Measurements from ENCODE around the gene KIZ.

The KIZ gene

GRCh38 chr20:21096321-21097043, 29.4 kb upstream of the KIZ start:
- Histone ChIP-seq H3K4me3 (ENCODE audit: insufficient read depth, low read depth, low read length, poor library complexity, severe bottlenecking) (no peak overlapping the region), H3K27me3 (replicated peaks; ENCODE audit: control insufficient read depth, insufficient read depth, low read length, poor library complexity, severe bottlenecking) (peaks cover 45% of the 10 kb centered on the region), H3K9me3 (ENCODE audit: control insufficient read depth, low read length) (no peaks in the 10 kb centered on the region), H3K36me3 (ENCODE audit: control insufficient read depth, insufficient read depth, low read length) (no peaks in the 10 kb centered on the region), H3K27ac (ENCODE audit: insufficient read depth, low read length, poor library complexity, severe bottlenecking) (no peak overlapping the region), H3K4me1 (ENCODE audit: control insufficient read depth, insufficient read depth, low read length, poor library complexity, severe bottlenecking) (peaks cover 12% of the 10 kb centered on the region)
- DNase-seq, result no peak

- H3K9me3 ChIP-seq (ENCODE audit: control insufficient read depth, low read length), result no peaks in the 10 kb centered on the region
- no peaks in the 10 kb centered on the region for H3K36me3 ChIP-seq (ENCODE audit: control insufficient read depth, insufficient read depth, low read length)
- no peak overlapping the region for H3K27ac ChIP-seq (ENCODE audit: insufficient read depth, low read length, poor library complexity, severe bottlenecking)
- H3K27me3 ChIP-seq (replicated peaks; ENCODE audit: control insufficient read depth, insufficient read depth, low read length, poor library complexity, severe bottlenecking), result peaks cover 74% of the 10 kb centered on the region
- peak; percentile 13 to 34 (median 28) for DNase-seq
- H3K4me3 ChIP-seq (ENCODE audit: insufficient read depth, low read depth, low read length, poor library complexity, severe bottlenecking), result peak overlapping the region; percentile 56
- H3K4me1 ChIP-seq (ENCODE audit: control insufficient read depth, insufficient read depth, low read length, poor library complexity, severe bottlenecking), result peaks cover 36% of the 10 kb centered on the region
These were observed 25.9 kb upstream of the KIZ start for GRCh38 chr20:21099751-21100577.

DNA sequence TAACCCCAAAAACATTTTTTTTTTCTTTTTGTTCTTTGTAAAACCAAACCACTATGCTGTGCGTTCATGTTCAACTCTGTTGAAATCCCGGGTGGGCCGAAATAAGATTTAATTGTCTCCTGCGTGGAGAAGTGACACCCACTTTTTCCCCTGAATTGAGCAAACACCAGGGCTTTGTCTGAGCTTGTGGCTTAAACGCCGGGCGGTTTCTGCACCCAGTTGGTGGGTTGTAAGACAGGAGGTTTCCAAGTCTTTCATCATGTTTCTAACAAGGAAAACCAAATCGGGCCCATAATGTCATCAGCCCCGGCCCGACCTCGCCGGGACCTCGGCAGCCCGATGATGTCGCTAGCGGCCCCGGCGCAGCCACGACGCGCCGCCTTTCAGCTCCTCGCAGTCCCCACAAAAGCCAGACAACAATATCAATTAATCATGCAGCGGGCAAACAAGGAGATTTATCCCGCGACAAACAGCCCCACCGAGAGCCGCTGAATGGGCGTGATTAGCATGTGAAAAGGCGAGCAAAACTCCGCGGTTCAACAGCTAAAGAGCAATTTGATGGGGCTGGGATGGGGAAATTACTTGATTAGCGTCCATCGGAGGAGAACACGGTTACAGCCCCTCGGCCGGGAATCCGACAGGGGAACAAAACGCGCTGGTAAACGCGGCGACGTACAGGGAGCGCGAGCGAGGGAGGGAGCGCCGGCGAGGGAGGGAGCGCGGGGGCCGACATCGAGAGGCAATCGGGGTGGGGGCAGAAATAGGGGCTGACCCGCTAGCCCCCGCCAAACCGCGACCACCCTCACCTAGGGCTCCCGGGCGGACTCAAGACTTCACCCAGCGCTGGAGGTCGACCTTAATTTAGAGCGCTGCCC, 25.1 kb upstream of the KIZ start:
- no peaks in the 10 kb centered on the region for H3K9me3 ChIP-seq (ENCODE audit: control insufficient read depth, low read length)
- peak overlapping the region; percentile 56 for H3K4me3 ChIP-seq (ENCODE audit: insufficient read depth, low read depth, low read length, poor library complexity, severe bottlenecking)
- H3K27me3 ChIP-seq (replicated peaks; ENCODE audit: control insufficient read depth, insufficient read depth, low read length, poor library complexity, severe bottlenecking), result peaks cover 83% of the 10 kb centered on the region
- no peaks in the 10 kb centered on the region for H3K36me3 ChIP-seq (ENCODE audit: control insufficient read depth, insufficient read depth, low read length)
- no peak for DNase-seq
- peaks cover 38% of the 10 kb centered on the region for H3K4me1 ChIP-seq (ENCODE audit: control insufficient read depth, insufficient read depth, low read length, poor library complexity, severe bottlenecking)
- H3K27ac ChIP-seq (ENCODE audit: insufficient read depth, low read length, poor library complexity, severe bottlenecking), result no peak overlapping the region

- Histone ChIP-seq H3K4me1 (ENCODE audit: control insufficient read depth, insufficient read depth, low read length, poor library complexity, severe bottlenecking) (peaks cover 38% of the 10 kb centered on the region), H3K9me3 (ENCODE audit: control insufficient read depth, low read length) (no peaks in the 10 kb centered on the region), H3K36me3 (ENCODE audit: control insufficient read depth, insufficient read depth, low read length) (no peaks in the 10 kb centered on the region), H3K4me3 (ENCODE audit: insufficient read depth, low read depth, low read length, poor library complexity, severe bottlenecking) (peak overlapping the region; percentile 56), H3K27ac (ENCODE audit: insufficient read depth, low read length, poor library complexity, severe bottlenecking) (no peak overlapping the region), H3K27me3 (replicated peaks; ENCODE audit: control insufficient read depth, insufficient read depth, low read length, poor library complexity, severe bottlenecking) (peaks cover 90% of the 10 kb centered on the region)
- DNase-seq, result no peak
These were observed 24.4 kb upstream of the KIZ start for GRCh38 chr20:21101453-21101931.

DNA sequence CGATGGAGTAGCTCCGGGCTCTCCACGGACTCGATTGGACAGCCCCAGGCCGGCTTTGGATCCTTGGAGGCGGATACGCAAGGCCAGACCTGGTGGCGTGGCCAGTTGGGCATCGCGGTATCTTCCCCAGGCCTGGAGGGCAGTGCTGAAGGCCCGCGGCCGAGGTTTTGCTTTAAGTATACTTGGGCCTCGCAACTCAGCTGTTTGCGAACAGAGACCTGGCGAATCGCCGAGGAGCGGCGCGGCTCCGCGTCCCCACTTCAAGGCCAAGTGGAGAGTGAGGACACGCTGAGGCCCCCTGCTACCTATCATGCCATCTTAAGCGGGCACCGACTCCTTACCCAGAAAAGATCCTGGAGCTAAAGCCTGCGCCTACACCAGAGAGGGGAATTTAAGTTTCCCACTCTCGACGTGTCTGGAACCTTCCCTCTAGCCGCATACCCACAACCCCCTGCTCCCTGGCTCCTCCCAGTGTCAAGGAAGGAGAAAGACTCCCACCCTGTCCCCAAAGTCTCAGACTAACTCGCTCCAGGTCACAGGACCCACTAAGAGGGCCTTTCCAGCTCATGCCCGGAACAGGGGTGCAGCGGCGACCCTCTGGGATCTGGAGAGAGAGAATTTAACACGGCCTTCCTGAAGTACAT, 23.8 kb upstream of the KIZ start:
- H3K36me3 ChIP-seq (ENCODE audit: control insufficient read depth, insufficient read depth, low read length), result no peaks in the 10 kb centered on the region
- no peaks in the 10 kb centered on the region for H3K9me3 ChIP-seq (ENCODE audit: control insufficient read depth, low read length)
- H3K27me3 ChIP-seq (replicated peaks; ENCODE audit: control insufficient read depth, insufficient read depth, low read length, poor library complexity, severe bottlenecking), result peaks cover 92% of the 10 kb centered on the region
- no peak for DNase-seq
- peaks cover 38% of the 10 kb centered on the region for H3K4me1 ChIP-seq (ENCODE audit: control insufficient read depth, insufficient read depth, low read length, poor library complexity, severe bottlenecking)
- H3K4me3 ChIP-seq (ENCODE audit: insufficient read depth, low read depth, low read length, poor library complexity, severe bottlenecking), result peak overlapping the region; percentile 49
- no peak overlapping the region for H3K27ac ChIP-seq (ENCODE audit: insufficient read depth, low read length, poor library complexity, severe bottlenecking)

DNA sequence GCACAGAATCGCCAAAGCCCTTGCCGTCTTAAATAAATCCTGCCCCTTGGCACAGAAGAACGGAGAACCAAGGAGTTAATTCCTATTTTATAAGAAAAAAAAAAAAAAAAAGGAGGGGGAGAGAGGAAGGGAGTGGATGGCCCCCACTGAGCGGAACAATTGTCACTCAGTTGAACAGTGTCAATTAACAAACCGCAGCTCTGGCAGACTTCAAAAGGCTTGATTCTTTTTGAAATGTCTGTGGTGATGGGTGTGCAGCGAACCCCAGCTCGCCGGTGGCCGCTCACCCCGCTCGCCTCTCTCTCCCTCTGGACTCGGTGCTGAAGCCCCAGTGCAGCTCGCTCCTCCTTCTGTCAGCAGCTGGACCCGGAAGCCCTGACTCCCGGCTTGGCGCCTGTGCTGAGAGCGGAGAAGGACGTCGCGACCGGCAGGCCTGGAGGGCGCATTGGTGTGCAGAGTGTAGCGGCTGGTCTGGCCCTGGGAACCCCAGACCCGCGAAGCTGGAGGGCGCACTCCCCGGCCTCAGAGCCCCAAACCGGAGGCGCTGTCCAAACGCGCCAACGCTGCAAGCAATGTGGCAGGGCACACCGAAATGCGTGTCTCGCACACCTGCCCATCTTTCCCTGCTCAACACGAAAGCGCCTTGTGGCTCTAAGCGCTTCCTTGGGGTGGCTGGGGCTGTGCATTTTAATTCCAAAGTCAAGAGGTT, 23.1 kb upstream of the KIZ start:
- peaks cover 38% of the 10 kb centered on the region for H3K4me1 ChIP-seq (ENCODE audit: control insufficient read depth, insufficient read depth, low read length, poor library complexity, severe bottlenecking)
- peak in 1 of 3 donors; percentile 16 for DNase-seq

DNA sequence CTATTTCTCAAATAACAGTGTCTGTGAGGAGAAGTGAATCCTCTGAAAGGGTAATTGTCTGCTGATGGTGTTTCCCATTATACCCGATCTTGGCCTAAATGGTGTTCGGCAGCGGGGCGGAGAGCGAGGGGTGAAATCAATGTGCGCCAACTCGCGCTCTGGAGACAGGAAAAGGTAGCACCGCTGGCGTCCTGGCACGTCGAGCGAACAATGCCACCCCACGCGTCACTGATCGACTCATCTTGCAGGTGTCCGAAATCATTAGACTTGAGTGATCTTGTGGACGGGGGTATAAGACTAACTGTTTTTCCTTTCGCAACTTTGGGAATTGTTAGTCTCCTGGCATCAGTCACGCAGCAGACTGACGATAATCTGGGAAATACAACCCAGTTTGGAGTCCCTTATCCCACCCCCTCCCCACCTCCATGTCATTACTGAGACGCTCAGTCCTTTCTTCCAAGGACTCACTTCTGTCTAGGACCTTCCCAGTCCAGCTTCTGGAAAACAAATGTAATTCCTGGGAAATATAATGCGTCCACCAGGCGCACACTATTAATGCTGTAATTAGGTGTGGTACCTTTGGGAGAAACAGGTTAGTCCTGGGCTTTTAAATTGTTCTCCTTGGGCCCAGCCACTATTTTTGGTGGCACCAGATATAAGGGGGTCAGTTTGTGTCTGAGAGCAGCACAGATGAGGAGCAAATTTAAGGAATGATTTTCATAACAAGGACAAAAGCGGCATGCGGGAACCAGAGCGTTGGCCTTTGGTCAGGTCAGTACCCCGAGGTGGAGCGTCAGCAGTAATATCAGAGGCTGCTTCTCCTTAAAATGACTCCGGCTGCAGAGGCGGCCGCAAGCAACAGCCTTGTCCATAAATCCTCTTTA, 22.1 kb upstream of the KIZ start:
- Histone ChIP-seq H3K27me3 (replicated peaks; ENCODE audit: control insufficient read depth, insufficient read depth, low read length, poor library complexity, severe bottlenecking) (peaks cover 83% of the 10 kb centered on the region), H3K36me3 (ENCODE audit: control insufficient read depth, insufficient read depth, low read length) (no peaks in the 10 kb centered on the region), H3K9me3 (ENCODE audit: control insufficient read depth, low read length) (no peaks in the 10 kb centered on the region), H3K4me1 (ENCODE audit: control insufficient read depth, insufficient read depth, low read length, poor library complexity, severe bottlenecking) (peaks cover 38% of the 10 kb centered on the region), H3K4me3 (ENCODE audit: insufficient read depth, low read depth, low read length, poor library complexity, severe bottlenecking) (no peak overlapping the region), H3K27ac (ENCODE audit: insufficient read depth, low read length, poor library complexity, severe bottlenecking) (no peak overlapping the region)
- no peak for DNase-seq

More for the DNA sequence above, 23.1 kb upstream of the KIZ start:
- Histone ChIP-seq H3K36me3 (ENCODE audit: control insufficient read depth, insufficient read depth, low read length) (no peaks in the 10 kb centered on the region), H3K27ac (ENCODE audit: insufficient read depth, low read length, poor library complexity, severe bottlenecking) (no peak overlapping the region), H3K9me3 (ENCODE audit: control insufficient read depth, low read length) (no peaks in the 10 kb centered on the region), H3K4me3 (ENCODE audit: insufficient read depth, low read depth, low read length, poor library complexity, severe bottlenecking) (peak overlapping the region; percentile 49), H3K27me3 (replicated peaks; ENCODE audit: control insufficient read depth, insufficient read depth, low read length, poor library complexity, severe bottlenecking) (peaks cover 88% of the 10 kb centered on the region)

DNA sequence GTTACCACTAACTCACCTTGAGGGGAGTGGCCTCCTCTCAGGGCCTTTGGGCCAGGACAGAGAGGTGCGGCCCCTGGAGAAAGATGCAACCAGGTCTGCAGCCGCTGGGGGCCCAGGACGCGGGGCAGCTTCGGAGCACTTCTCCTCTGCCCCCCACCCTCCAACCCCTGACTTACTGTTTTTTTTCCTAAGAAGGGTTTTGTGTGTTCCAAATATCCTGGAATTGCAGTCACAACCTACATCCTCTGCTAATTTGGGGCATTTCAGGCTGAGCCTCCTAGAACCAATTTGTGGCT, 21.5 kb upstream of the KIZ start:
- Histone ChIP-seq H3K36me3 (ENCODE audit: control insufficient read depth, insufficient read depth, low read length) (no peaks in the 10 kb centered on the region), H3K9me3 (ENCODE audit: control insufficient read depth, low read length) (no peaks in the 10 kb centered on the region), H3K4me1 (ENCODE audit: control insufficient read depth, insufficient read depth, low read length, poor library complexity, severe bottlenecking) (peaks cover 38% of the 10 kb centered on the region), H3K27ac (ENCODE audit: insufficient read depth, low read length, poor library complexity, severe bottlenecking) (no peak overlapping the region), H3K4me3 (ENCODE audit: insufficient read depth, low read depth, low read length, poor library complexity, severe bottlenecking) (no peak overlapping the region), H3K27me3 (replicated peaks; ENCODE audit: control insufficient read depth, insufficient read depth, low read length, poor library complexity, severe bottlenecking) (peaks cover 78% of the 10 kb centered on the region)
- no peak for DNase-seq
